Liver (tissue), 9 donors: Measurements from ENCODE around the gene ARHGEF3. TPM values are rescaled to one million over a fixed set of nuclear protein-coding genes. Genes with fewer than 3 reads are reported as not detected.

Experiments used
- DNase-seq: peaks from one replicate; pipeline ENCODE4 v3.0.0-alpha.2; 2017; ENCODE audit warnings: low spot score
- H3K27ac ChIP-seq, 2 donors: one replicate each; pipeline ENCODE4 v1.7.0; 2013; ENCODE audit warnings: inconsistent platforms in 2 of 2, low read length in 2 of 2, control low read depth in 1 of 2, low read depth in 1 of 2, mild to moderate bottlenecking in 1 of 2
- H3K27me3 ChIP-seq, 4 donors: one replicate each; pipeline versions ENCODE4 v1.6.1 to v1.7.0; 2013; ENCODE audit warnings: low read length in 3 of 4, inconsistent platforms in 1 of 4, mild to moderate bottlenecking in 1 of 4, moderate library complexity in 1 of 4; ENCODE audit not compliant: control insufficient read depth in 4 of 4, insufficient read depth in 4 of 4
- H3K36me3 ChIP-seq, 4 donors: one replicate each; pipeline versions ENCODE4 v1.6.1 to v1.7.0; 2013; ENCODE audit warnings: low read length in 3 of 4, mild to moderate bottlenecking in 3 of 4, low read depth in 1 of 4, moderate library complexity in 1 of 4; ENCODE audit not compliant: control insufficient read depth in 4 of 4, insufficient read depth in 3 of 4
- H3K4me1 ChIP-seq, 4 donors: one replicate each; pipeline versions ENCODE4 v1.6.1 to v1.7.0; 2013; ENCODE audit warnings: low read length in 3 of 4, mild to moderate bottlenecking in 3 of 4, moderate library complexity in 1 of 4; ENCODE audit not compliant: control insufficient read depth in 4 of 4, insufficient read depth in 4 of 4
- H3K4me3 ChIP-seq, 3 donors: one replicate each; pipeline versions ENCODE4 v1.6.1 to v1.7.0; 2013; ENCODE audit warnings: low read length in 3 of 3, control low read depth in 1 of 3, low read depth in 1 of 3, mild to moderate bottlenecking in 1 of 3
- H3K9ac ChIP-seq, 2 donors: one replicate each; pipeline ENCODE4 v1.7.0; 2013; ENCODE audit warnings: low read length in 2 of 2, mild to moderate bottlenecking in 2 of 2, moderate library complexity in 2 of 2, control low read depth in 1 of 2, low read depth in 1 of 2
- H3K9me3 ChIP-seq, 4 donors: one replicate each; pipeline versions ENCODE4 v1.6.1 to v1.7.0; 2013; ENCODE audit warnings: low read length in 3 of 4; ENCODE audit not compliant: control insufficient read depth in 4 of 4
- ATF3 ChIP-seq: IDR thresholded peaks from 2 replicates; pipeline ENCODE4 v1.6.1; 2016; ENCODE audit warnings: antibody characterized with exemption
- CTCF ChIP-seq: fragments of 150-350 bp; IDR thresholded peaks from 2 replicates; pipeline ENCODE4 v1.5.1; 2017; ENCODE audit warnings: improper control_type of control experiment, low read depth, low read length; ENCODE audit not compliant: missing input control
- EGR1 ChIP-seq, 2 donors: IDR thresholded peaks; 2 replicates each; pipeline ENCODE4 v1.6.1; 2016 to 2018; ENCODE audit warnings: antibody characterized with exemption in 2 of 2, low read depth in 2 of 2
- FOXA1 ChIP-seq: IDR thresholded peaks from 2 replicates; pipeline ENCODE4 v1.6.1; 2016; ENCODE audit warnings: antibody characterized with exemption
- FOXA2 ChIP-seq: IDR thresholded peaks from 2 replicates; pipeline ENCODE4 v1.6.1; 2016; ENCODE audit warnings: antibody characterized with exemption
- GABPA ChIP-seq, 2 donors: IDR thresholded peaks in 1 of 2; conservative IDR thresholded peaks in 1 of 2; 2 replicates each; pipeline ENCODE4 v1.6.1; 2016; ENCODE audit warnings: antibody characterized with exemption in 2 of 2, mild to moderate bottlenecking in 1 of 2, moderate library complexity in 1 of 2
- HNF4A ChIP-seq, 2 donors: conservative IDR thresholded peaks; 2 replicates each; pipeline ENCODE4 v1.6.1; 2016; ENCODE audit warnings: antibody characterized with exemption in 2 of 2, mild to moderate bottlenecking in 2 of 2
- HNF4G ChIP-seq: IDR thresholded peaks from 2 replicates; pipeline ENCODE4 v1.6.1; 2016; ENCODE audit warnings: antibody characterized with exemption
- JUND ChIP-seq, 2 donors: IDR thresholded peaks; 2 replicates each; pipeline ENCODE4 v1.6.1; 2016; ENCODE audit warnings: antibody characterized with exemption in 2 of 2
- NR2F2 ChIP-seq: IDR thresholded peaks from 2 replicates; pipeline ENCODE4 v1.6.1; 2016; ENCODE audit warnings: antibody characterized with exemption
- RAD21 ChIP-seq, 2 donors: IDR thresholded peaks; 2 replicates each; pipeline ENCODE4 v1.6.1; 2016; ENCODE audit warnings: antibody characterized with exemption in 2 of 2, mild to moderate bottlenecking in 2 of 2
- REST ChIP-seq: IDR thresholded peaks from 2 replicates; pipeline ENCODE4 v1.6.1; 2016; ENCODE audit warnings: antibody characterized with exemption, mild to moderate bottlenecking
- RXRA ChIP-seq, 2 donors: IDR thresholded peaks; 2 replicates each; pipeline ENCODE4 v1.6.1; 2017 to 2018; ENCODE audit warnings: antibody characterized with exemption in 2 of 2, mild to moderate bottlenecking in 1 of 2
- SP1 ChIP-seq: IDR thresholded peaks from 2 replicates; pipeline ENCODE4 v1.6.1; 2018; ENCODE audit warnings: antibody characterized with exemption, mild to moderate bottlenecking
- TAF1 ChIP-seq: conservative IDR thresholded peaks from 2 replicates; pipeline ENCODE4 v1.6.1; 2016; ENCODE audit warnings: antibody characterized with exemption, mild to moderate bottlenecking
- ZBTB33 ChIP-seq: IDR thresholded peaks from 2 replicates; pipeline ENCODE4 v1.6.1; 2016; ENCODE audit warnings: antibody characterized with exemption
- WGBS: extraction: QIAGEN DNeasy Blood & Tissue Kit; methylation state at CpG from one replicate; pipeline ENCODE4 v1.1.7; 2013; 5-methylcytosine and 5-hydroxymethylcytosine counted together
- polyA plus RNA-seq, 2 donors: library from polyadenylated mRNA; stranded (reverse) in 1 of 2; unstranded in 1 of 2; fragments of 200-250 nt in 1 of 2; fragments of >200 nt in 1 of 2; fragmentation: Nextera tagmentation in 1 of 2; extraction: Ambion mirVana in 1 of 2; gene quantifications; one replicate each; pipeline versions ENCODE4 v1.2.1 to v1.2.3, GENCODE V29; 2013 to 2015
- total RNA-seq, 2 donors: library from RNA; depleted of rRNA; stranded (reverse); fragments of >200 nt; gene quantifications; one replicate each; pipeline ENCODE4 v1.2.3, GENCODE V29; 2014
- donor health status: healthy.
- donor health status: healthy.
- donor health status: healthy.
- donor health status: healthy.
- donor health status: healthy.

The ARHGEF3 gene
- total and polyA plus RNA-seq, 4 donors: 1.6 to 7.9 (median 2.0) TPM

- Histone ChIP-seq H3K27me3 (no peaks in the 10 kb centered on the region), H3K4me3 (no peak overlapping the region), H3K9ac (no peak overlapping the region), H3K27ac (no peak overlapping the region), H3K9me3 (no peaks in the 10 kb centered on the region), H3K4me1 (no peaks in the 10 kb centered on the region), H3K36me3 (peaks cover 0 to 4% (median 1%) of the 10 kb centered on the region in 4 donors)
- DNase-seq: no peak
- no peak for TF ChIP-seq CTCF
- TF ChIP-seq HNF4G: no peak
- TF ChIP-seq RXRA (IDR thresholded peaks at IDR 0.05): no peak
- TF ChIP-seq HNF4A (conservative IDR thresholded peaks at IDR 0.05): no peak
- TF ChIP-seq ZBTB33: no peak
- TF ChIP-seq ATF3: no peak
- TF ChIP-seq FOXA1: no peak
- TF ChIP-seq RAD21 (IDR thresholded peaks at IDR 0.05): no peak
- no peak for TF ChIP-seq FOXA2
- TF ChIP-seq JUND (IDR thresholded peaks at IDR 0.05): no peak
- TF ChIP-seq TAF1: no peak
- no peak for TF ChIP-seq SP1
- 91% methylated on average over 8 of the region's 8 CpGs for WGBS
Measured at GRCh38 chr3:56732109-56732508, 69.6 kb downstream of the ARHGEF3 start.

- no peak for DNase-seq
- Histone ChIP-seq H3K27ac (no peak overlapping the region), H3K36me3 (peaks cover 0 to 3% (median 0%) of the 10 kb centered on the region in 4 donors)
Measured at GRCh38 chr3:56725175-56725574, 76.6 kb downstream of the ARHGEF3 start.

GRCh38 chr3:56724676-56725075, 77.1 kb downstream of the ARHGEF3 start:
- Histone ChIP-seq H3K27me3 (no peaks in the 10 kb centered on the region), H3K9me3 (no peaks in the 10 kb centered on the region), H3K9ac (no peak overlapping the region), H3K4me3 (no peak overlapping the region), H3K4me1 (no peaks in the 10 kb centered on the region), H3K27ac (no peak overlapping the region), H3K36me3 (peaks cover 0 to 3% (median 0%) of the 10 kb centered on the region in 4 donors)
- DNase-seq: no peak
- WGBS: 94% methylated on average over 3 of the region's 3 CpGs
- TF ChIP-seq ZBTB33 (no peak), EGR1 (IDR thresholded peaks at IDR 0.05; ENCODE audit: low read depth in 2 of 2) (no peak), REST (no peak), FOXA2 (no peak), JUND (IDR thresholded peaks at IDR 0.05) (no peak), CTCF (no peak), HNF4A (conservative IDR thresholded peaks at IDR 0.05) (no peak), TAF1 (no peak), HNF4G (no peak), NR2F2 (no peak), GABPA (IDR thresholded peaks at IDR 0.05 in 1 of 2, conservative IDR thresholded peaks at IDR 0.05 in 1 of 2) (no peak), FOXA1 (no peak)

More at GRCh38 chr3:56725175-56725574, 76.6 kb downstream of the ARHGEF3 start:
- 85% methylated on average over 3 of the region's 3 CpGs for WGBS
- no peak for TF ChIP-seq FOXA2
- Histone ChIP-seq H3K4me3 (no peak overlapping the region), H3K9me3 (no peaks in the 10 kb centered on the region), H3K9ac (no peak overlapping the region), H3K4me1 (no peaks in the 10 kb centered on the region), H3K27me3 (no peaks in the 10 kb centered on the region)
